Neural crest cell (in vitro differentiated cells): ENCODE results near the gene SNUPN. TPM values are rescaled to one million over a fixed set of nuclear protein-coding genes. Genes with fewer than 3 reads are reported as not detected.

Experiments
- DNase-seq: peaks from one replicate; pipeline ENCODE4 v3.0.0; 2021; ENCODE audit warnings: low read depth, mixed read lengths, low spot score
- H3K27ac Mint-ChIP-seq: one replicate; pipeline ENCODE4 v1.8.0; 2021; ENCODE audit warnings: mild to moderate bottlenecking, mixed read lengths; ENCODE audit not compliant: unreplicated experiment
- H3K27me3 Mint-ChIP-seq: 2 replicates; pipeline ENCODE4 v1.8.0; 2021; ENCODE audit warnings: low read depth, mild to moderate bottlenecking, mixed read lengths
- H3K36me3 Mint-ChIP-seq: 2 replicates; pipeline ENCODE4 v1.8.0; 2021; ENCODE audit warnings: low read depth, mild to moderate bottlenecking, mixed read lengths
- H3K4me1 Mint-ChIP-seq: 2 replicates; pipeline ENCODE4 v1.8.0; 2021; ENCODE audit warnings: mixed read lengths
- H3K4me3 Mint-ChIP-seq: one replicate; pipeline ENCODE4 v1.8.0; 2021; ENCODE audit warnings: mild to moderate bottlenecking, mixed read lengths
- H3K9me3 Mint-ChIP-seq: 2 replicates; pipeline ENCODE4 v1.8.0; 2021; ENCODE audit warnings: mixed read lengths
- total RNA-seq: library from RNA; stranded (reverse); gene quantifications from 2 replicates; pipeline ENCODE4 v1.2.1, GENCODE V29; 2021
- TF ChIP-seq, protein P1 (sequence below): fragments of 200-600 bp; sonication (generic); conservative IDR thresholded peaks from 2 replicates; pipeline ENCODE4 v1.5.0; 2021; ENCODE audit warnings: antibody characterized with exemption, mild to moderate bottlenecking

Gene SNUPN
- total RNA-seq, 1 donor from 2014 or later, result 21.3 TPM

DNA sequence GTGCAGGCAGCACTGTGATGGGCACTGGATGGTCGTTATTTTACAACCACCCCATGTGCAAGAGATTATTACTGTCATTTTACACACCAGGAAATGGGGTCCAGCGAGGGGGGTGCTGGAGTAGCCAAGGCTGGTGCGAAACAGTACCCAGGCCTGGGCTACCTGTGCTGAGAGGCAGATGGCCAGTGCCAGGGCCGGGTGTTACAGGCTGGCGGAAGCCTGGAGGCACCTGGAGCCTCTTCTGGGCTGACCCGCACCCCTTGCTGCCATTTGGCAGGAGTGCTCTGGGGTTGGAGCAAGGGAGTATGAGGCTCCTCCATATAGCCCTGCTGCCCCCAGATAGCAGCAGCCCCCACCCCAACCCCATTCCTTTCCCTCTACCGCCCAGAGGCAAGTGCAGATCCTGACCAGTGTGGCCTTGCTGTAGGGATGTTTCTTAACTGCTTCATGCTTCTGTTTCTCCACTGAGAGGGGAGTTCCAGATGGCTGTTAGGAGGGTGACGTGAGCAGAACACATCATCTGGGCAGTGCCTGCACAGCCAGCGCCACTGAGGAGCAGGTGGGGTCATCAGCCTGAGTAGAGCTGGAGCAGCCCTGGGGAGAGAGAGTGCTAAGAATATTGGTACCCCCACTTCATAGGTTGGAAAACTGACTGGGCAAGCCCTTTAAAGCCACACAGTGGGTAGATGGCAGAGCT, 37.4 kb upstream of the SNUPN start:
- TF ChIP-seq, protein P1, sequence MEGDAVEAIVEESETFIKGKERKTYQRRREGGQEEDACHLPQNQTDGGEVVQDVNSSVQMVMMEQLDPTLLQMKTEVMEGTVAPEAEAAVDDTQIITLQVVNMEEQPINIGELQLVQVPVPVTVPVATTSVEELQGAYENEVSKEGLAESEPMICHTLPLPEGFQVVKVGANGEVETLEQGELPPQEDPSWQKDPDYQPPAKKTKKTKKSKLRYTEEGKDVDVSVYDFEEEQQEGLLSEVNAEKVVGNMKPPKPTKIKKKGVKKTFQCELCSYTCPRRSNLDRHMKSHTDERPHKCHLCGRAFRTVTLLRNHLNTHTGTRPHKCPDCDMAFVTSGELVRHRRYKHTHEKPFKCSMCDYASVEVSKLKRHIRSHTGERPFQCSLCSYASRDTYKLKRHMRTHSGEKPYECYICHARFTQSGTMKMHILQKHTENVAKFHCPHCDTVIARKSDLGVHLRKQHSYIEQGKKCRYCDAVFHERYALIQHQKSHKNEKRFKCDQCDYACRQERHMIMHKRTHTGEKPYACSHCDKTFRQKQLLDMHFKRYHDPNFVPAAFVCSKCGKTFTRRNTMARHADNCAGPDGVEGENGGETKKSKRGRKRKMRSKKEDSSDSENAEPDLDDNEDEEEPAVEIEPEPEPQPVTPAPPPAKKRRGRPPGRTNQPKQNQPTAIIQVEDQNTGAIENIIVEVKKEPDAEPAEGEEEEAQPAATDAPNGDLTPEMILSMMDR, result no peak
- H3K4me1 Mint-ChIP-seq, result no peaks in the 10 kb centered on the region
- no peaks in the 10 kb centered on the region for H3K27me3 Mint-ChIP-seq
- peak overlapping the region; percentile 57 for H3K27ac Mint-ChIP-seq
- no peaks in the 10 kb centered on the region for H3K36me3 Mint-ChIP-seq
- H3K9me3 Mint-ChIP-seq, result no peaks in the 10 kb centered on the region
- no peak overlapping the region for H3K4me3 Mint-ChIP-seq
- DNase-seq, result no peak

DNA sequence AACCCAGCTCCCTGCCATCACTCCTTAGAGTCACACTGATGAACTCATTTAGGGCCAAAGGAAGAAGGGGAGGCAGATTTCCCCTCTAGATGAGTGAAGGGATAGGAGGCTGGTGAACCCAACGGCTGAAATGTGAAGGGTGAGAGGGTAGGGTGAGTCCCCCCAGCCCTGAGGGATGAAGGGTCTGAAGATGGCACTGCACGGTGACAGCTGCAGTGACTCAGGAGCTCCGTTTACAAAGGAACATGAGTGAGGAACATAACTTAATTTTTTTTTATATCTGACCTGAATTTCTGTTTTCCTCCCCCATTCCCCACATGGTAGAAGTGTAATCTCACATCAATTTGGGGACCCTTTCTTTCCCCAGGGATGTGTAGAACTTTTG, 36.2 kb upstream of the SNUPN start:
- peak overlapping the region; percentile 75 for H3K27ac Mint-ChIP-seq

DNA sequence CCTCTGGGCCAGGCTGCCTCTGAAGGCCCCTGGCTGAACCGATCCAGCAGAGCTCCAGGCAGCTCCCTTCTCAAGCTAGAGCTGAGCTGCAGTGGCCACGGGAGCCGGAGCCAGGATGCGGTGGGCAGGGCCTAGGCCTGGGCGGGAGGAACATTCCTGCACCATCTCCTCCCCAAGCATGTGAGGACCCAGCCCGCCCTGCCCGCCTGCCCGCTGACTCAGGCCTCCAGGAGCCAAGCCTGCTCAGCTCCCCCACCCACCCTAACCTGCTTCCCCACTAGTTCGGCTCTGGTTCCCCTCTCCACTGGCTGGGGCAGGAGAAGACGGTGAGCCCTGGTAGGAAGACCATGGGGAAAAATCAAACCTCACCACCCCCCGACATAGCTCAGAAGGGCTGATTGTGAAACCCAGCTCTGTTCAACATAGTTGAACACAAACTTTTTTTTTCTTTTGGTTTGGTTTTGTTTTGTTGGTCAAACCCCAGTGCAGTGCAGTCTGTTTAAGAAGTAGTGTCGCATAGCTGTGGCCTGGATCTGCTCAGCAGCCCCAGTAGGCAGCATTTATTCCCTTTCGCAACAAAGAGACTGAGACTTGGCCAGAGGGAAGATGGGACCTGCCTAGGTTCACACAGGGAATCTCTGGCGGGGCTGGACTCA, 35.7 kb upstream of the SNUPN start:
- no peaks in the 10 kb centered on the region for H3K36me3 Mint-ChIP-seq
- no peak for DNase-seq
- H3K4me3 Mint-ChIP-seq, result no peak overlapping the region
- no peaks in the 10 kb centered on the region for H3K4me1 Mint-ChIP-seq
- TF ChIP-seq, protein P1, result no peak
- H3K27ac Mint-ChIP-seq, result peak overlapping the region; percentile 75
- no peaks in the 10 kb centered on the region for H3K27me3 Mint-ChIP-seq
- no peaks in the 10 kb centered on the region for H3K9me3 Mint-ChIP-seq

More for the DNA sequence above, 36.2 kb upstream of the SNUPN start:
- Mint-ChIP-seq H3K36me3 (no peaks in the 10 kb centered on the region), H3K4me3 (no peak overlapping the region), H3K9me3 (no peaks in the 10 kb centered on the region), H3K4me1 (no peaks in the 10 kb centered on the region), H3K27me3 (no peaks in the 10 kb centered on the region)
- TF ChIP-seq, protein P1, result no peak
- DNase-seq, result no peak

DNA sequence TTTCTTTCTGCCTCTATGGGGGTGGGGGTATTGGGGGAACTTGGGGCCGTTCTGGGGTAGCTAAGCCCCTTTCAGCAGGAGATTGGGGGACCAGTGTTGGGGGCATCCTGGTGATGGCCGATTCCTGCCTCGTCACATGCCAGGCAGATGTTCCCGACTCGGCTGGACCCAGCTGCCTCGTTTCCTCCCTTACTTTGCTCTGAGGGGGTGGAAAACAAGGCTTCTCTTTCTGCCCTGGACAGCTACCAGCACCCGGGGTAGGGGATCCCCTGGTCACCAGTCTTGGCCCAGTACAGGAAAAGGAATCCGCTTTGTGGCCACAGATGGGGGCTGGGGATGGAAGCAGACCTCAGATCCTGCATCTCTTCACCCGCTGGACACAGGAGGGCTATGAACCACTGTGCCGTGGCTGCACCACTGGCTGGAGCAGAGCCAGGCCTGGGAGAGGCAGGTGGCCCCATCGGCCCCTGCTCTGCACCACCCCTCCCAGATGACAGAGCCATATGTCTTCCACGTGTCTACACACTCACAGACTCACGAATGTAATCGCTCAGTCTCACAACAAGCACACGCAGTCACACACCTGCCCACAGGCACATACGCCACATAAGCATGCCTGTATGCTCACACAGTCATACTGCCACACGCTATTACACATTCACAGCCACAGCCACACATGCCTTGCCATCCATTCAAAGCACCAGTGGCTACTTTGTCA, 34.6 kb upstream of the SNUPN start:
- DNase-seq, result no peak
- no peaks in the 10 kb centered on the region for H3K27me3 Mint-ChIP-seq
- no peaks in the 10 kb centered on the region for H3K9me3 Mint-ChIP-seq
- H3K4me1 Mint-ChIP-seq, result no peaks in the 10 kb centered on the region
- no peak overlapping the region for H3K4me3 Mint-ChIP-seq
- no peaks in the 10 kb centered on the region for H3K36me3 Mint-ChIP-seq
- TF ChIP-seq, protein P1, result no peak
- no peak overlapping the region for H3K27ac Mint-ChIP-seq

DNA sequence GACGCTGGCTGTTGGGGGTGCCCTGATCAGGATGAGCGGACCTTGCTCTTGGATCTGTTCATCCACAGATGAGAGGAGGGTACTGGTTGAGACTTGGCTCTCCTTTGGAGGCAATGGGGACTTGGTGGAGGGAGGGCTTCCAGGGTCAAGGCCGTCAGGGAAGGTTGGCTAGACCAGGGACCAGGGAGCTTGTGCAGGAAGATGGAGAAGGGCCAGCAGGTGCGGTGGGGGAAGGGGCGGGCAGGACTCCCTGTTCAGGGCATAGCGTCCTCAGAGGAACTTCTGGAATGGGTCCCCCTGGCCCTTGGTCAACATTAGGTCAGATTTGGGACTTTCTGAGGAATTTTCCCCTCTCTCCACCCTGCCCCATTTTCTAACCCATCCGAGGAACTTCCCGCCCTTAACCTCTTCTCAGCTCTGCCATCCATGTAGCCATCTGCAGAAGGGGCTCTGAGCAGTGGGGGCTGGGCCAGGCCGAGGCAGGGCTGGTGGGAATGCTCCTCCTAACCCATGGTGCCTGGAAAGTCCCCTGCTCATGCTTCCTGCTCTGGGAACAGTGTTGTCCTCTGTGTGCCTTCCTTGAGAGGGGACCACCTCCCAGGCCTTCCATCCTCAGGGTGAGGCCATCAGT, 33.7 kb upstream of the SNUPN start:
- Mint-ChIP-seq H3K27ac (no peak overlapping the region), H3K36me3 (no peaks in the 10 kb centered on the region), H3K9me3 (no peaks in the 10 kb centered on the region), H3K27me3 (no peaks in the 10 kb centered on the region), H3K4me1 (no peaks in the 10 kb centered on the region), H3K4me3 (no peak overlapping the region)
- TF ChIP-seq, protein P1, result no peak
- DNase-seq, result no peak
